Fibroblast of lung (primary cell): ENCODE data around the gene MISFA. TPM values are rescaled to one million over a fixed set of nuclear protein-coding genes. Genes with fewer than 3 reads are reported as not detected.

Experiments used
- DNase-seq, 2 donors: peaks; one replicate each; pipeline versions ENCODE4 v3.0.0 to v3.0.0-alpha.2; 2010; ENCODE audit warnings: low read depth in 2 of 2
- H2AFZ ChIP-seq: 2 replicates; pipeline ENCODE4 v1.5.1; 2012; ENCODE audit warnings: low read length, control low read depth, inconsistent platforms
- H3K27ac ChIP-seq: 2 replicates; pipeline ENCODE4 v1.5.1; 2011; ENCODE audit warnings: low read length, control low read depth; ENCODE audit not compliant: insufficient read depth
- H3K27me3 ChIP-seq: 2 replicates; pipeline ENCODE4 v1.5.1; 2011; ENCODE audit warnings: mild to moderate bottlenecking, low read length; ENCODE audit not compliant: control insufficient read depth, insufficient read depth
- H3K36me3 ChIP-seq: 2 replicates; pipeline ENCODE4 v1.5.1; 2011; ENCODE audit warnings: low read length; ENCODE audit not compliant: control insufficient read depth, insufficient read depth
- H3K4me1 ChIP-seq: 2 replicates; pipeline ENCODE4 v1.5.1; 2011; ENCODE audit warnings: low read length; ENCODE audit not compliant: control insufficient read depth, insufficient read depth; ENCODE audit errors: extremely low read depth
- H3K4me2 ChIP-seq: 2 replicates; pipeline ENCODE4 v1.5.1; 2011; ENCODE audit warnings: low read length, control low read depth; ENCODE audit not compliant: insufficient read depth; ENCODE audit errors: extremely low read depth
- H3K4me3 ChIP-seq, 4 experiments: fragments of 200-600 bp in 1 of 4; sonication (generic) in 1 of 4; replicated peaks in 1 of 4; 2 replicates each; pipeline ENCODE4 v1.5.1; 2011 to 2016; ENCODE audit warnings: low read length in 4 of 4, low read depth in 3 of 4, mild to moderate bottlenecking in 3 of 4, control low read depth in 2 of 4, inconsistent platforms in 1 of 4, mixed read lengths in 1 of 4; ENCODE audit not compliant: insufficient read depth in 1 of 4; ENCODE audit errors: control extremely low read depth in 1 of 4
- H3K79me2 ChIP-seq: 2 replicates; pipeline ENCODE4 v1.5.1; 2012; ENCODE audit warnings: mild to moderate bottlenecking, low read length, inconsistent platforms; ENCODE audit not compliant: control insufficient read depth, insufficient read depth
- H3K9ac ChIP-seq: 2 replicates; pipeline ENCODE4 v1.5.1; 2011; ENCODE audit warnings: mild to moderate bottlenecking, low read length, control low read depth; ENCODE audit not compliant: insufficient read depth
- H3K9me3 ChIP-seq: 2 replicates; pipeline ENCODE4 v1.5.1; 2012; ENCODE audit warnings: low read depth, low read length; ENCODE audit not compliant: control insufficient read depth, insufficient read depth
- H4K20me1 ChIP-seq: 2 replicates; pipeline ENCODE4 v1.5.1; 2011; ENCODE audit warnings: low read length; ENCODE audit not compliant: control insufficient read depth, insufficient read depth; ENCODE audit errors: extremely low read depth
- EZH2 ChIP-seq: IDR thresholded peaks from 2 replicates; pipeline ENCODE4 v1.5.1; 2012; ENCODE audit warnings: low read length, control low read depth, mild to moderate bottlenecking; ENCODE audit errors: missing control alignments
- polyA plus RNA-seq, 2 donors: library from polyadenylated mRNA; depleted of rRNA in 1 of 2; stranded (reverse) in 1 of 2; unstranded in 1 of 2; fragments of >200 nt; gene quantifications; 2 replicates each; pipeline ENCODE4 v1.2.1, GENCODE V29; 2011 to 2012; ENCODE audit warnings: missing spikeins in 1 of 2
- total RNA-seq: library from RNA; depleted of rRNA; stranded (reverse); fragments of >200 nt; gene quantifications from 2 replicates; pipeline ENCODE4 v1.2.1, GENCODE V29; 2014
- TF ChIP-seq, protein P1 (sequence below), 2 donors: IDR thresholded peaks in 1 of 2; conservative IDR thresholded peaks in 1 of 2; 1 replicate in 1 of 2; 2 replicates in 1 of 2; pipeline ENCODE4 v1.5.1; 2011 to 2012; ENCODE audit warnings: low read length in 2 of 2, control low read depth in 1 of 2, inconsistent platforms in 1 of 2, low read depth in 1 of 2, mild to moderate bottlenecking in 1 of 2

MISFA gene
- total and polyA plus RNA-seq, 2 donors (not counting 1 experiment from before 2014, with no cell fraction given): 0.50 to 1.4 TPM

DNA sequence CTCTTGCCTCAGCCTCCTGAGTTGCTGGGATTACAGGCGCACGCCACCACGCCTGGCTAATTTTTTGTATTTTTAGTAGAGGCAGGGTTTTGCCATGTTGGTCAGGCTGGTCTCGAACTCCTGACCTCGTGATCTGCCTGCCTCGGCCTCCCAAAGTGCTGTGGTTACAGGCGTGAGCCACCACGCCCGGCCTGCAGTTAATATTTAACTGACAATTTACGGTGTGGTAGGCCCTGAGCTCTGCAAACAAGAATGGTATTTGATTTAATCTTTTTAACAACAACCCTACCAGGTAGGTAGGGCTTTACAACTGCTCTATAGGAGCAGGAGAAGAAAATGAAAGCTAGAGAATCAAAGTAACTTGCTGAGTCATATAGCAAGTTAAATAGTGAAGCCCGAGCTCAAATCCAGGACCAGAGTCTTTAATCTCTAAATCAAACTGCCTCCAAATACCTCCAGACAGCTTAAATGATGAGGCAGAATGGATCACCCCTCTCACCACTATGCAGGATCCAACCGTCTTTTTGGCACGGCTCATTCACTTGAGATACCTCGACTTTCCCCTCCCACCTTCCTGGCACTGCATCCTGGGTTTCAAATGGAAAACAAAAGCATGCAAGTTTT, 20.5 kb upstream of the MISFA start:
- H3K4me2 ChIP-seq: no peak overlapping the region
- H4K20me1 ChIP-seq: no peaks in the 10 kb centered on the region
- no peak overlapping the region for H3K9ac ChIP-seq
- no peak overlapping the region for H3K27ac ChIP-seq
- H3K36me3 ChIP-seq: no peaks in the 10 kb centered on the region
- H3K27me3 ChIP-seq: no peaks in the 10 kb centered on the region
- no peaks in the 10 kb centered on the region for H3K4me1 ChIP-seq
- no peaks in the 10 kb centered on the region for H3K9me3 ChIP-seq
- no peak for DNase-seq
- H3K4me3 ChIP-seq: no peak overlapping the region
- peaks cover 1% of the 10 kb centered on the region for H3K79me2 ChIP-seq
- TF ChIP-seq, protein P1, sequence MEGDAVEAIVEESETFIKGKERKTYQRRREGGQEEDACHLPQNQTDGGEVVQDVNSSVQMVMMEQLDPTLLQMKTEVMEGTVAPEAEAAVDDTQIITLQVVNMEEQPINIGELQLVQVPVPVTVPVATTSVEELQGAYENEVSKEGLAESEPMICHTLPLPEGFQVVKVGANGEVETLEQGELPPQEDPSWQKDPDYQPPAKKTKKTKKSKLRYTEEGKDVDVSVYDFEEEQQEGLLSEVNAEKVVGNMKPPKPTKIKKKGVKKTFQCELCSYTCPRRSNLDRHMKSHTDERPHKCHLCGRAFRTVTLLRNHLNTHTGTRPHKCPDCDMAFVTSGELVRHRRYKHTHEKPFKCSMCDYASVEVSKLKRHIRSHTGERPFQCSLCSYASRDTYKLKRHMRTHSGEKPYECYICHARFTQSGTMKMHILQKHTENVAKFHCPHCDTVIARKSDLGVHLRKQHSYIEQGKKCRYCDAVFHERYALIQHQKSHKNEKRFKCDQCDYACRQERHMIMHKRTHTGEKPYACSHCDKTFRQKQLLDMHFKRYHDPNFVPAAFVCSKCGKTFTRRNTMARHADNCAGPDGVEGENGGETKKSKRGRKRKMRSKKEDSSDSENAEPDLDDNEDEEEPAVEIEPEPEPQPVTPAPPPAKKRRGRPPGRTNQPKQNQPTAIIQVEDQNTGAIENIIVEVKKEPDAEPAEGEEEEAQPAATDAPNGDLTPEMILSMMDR (conservative IDR thresholded peaks at IDR 0.05 in 1 of 2, IDR thresholded peaks at IDR 0.05 in 1 of 2; ENCODE audit: low read depth in 1 of 2, low read length in 2 of 2): no peak
- no peak for TF ChIP-seq EZH2
- H2AFZ ChIP-seq: no peak overlapping the region

DNA sequence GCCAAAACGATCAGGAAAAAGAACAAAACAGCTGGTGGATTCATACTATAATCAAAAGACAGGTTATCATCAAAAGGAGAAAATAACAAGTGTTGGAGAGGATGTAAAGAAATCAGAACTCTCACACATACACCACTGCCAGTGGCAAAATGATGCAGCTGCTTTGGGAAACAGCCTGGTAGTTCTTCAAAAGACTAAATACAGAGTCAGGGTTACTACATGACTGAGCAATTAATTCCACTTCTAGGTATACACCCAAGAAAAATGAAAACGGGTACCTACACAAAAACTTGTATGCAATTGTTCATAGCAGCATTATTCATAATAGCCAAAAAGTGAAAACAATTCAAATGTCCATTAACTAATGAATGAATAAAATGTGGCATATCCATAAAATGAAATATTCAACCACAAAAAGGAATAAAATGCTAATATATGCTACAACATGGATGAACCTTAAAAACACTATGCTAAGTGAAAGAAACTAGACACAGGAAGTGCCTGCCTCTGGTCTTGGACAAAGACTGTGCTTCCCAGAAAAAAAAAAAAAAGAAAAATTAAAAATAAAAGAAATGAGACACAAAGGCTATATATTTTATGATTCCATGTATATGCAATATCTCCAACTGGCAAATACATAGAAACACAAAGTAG, 19.3 kb upstream of the MISFA start:
- peaks cover 2% of the 10 kb centered on the region for H3K79me2 ChIP-seq
- H3K4me1 ChIP-seq: no peaks in the 10 kb centered on the region
- H3K9me3 ChIP-seq: no peaks in the 10 kb centered on the region
- no peak overlapping the region for H3K27ac ChIP-seq
- no peak overlapping the region for H3K9ac ChIP-seq
- no peaks in the 10 kb centered on the region for H4K20me1 ChIP-seq
- no peak for TF ChIP-seq EZH2
- TF ChIP-seq, protein P1 (conservative IDR thresholded peaks at IDR 0.05 in 1 of 2, IDR thresholded peaks at IDR 0.05 in 1 of 2; ENCODE audit: low read depth in 1 of 2, low read length in 2 of 2): no peak
- H3K27me3 ChIP-seq: no peaks in the 10 kb centered on the region
- no peak for DNase-seq
- H2AFZ ChIP-seq: no peak overlapping the region
- no peak overlapping the region for H3K4me3 ChIP-seq
- H3K4me2 ChIP-seq: no peak overlapping the region
- no peaks in the 10 kb centered on the region for H3K36me3 ChIP-seq

DNA sequence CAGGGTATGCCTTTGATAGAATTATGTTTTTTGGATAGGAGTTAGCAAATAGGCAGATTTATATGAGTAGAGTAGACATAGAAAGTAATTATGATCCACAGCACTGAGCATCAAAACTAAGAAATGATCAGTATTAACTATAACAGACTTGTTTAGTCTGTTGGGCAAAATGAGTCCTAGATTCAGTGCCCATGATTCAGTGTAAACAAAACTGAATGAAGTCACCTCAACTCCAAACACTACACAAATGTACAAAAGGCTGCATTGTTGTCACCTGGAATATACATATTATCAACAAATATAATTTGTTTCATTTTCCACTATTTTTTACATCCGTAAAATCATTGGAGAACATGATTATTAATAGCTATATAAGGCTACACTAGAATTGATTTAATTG, 17.8 kb upstream of the MISFA start:
- no peak for TF ChIP-seq EZH2
- TF ChIP-seq, protein P1 (conservative IDR thresholded peaks at IDR 0.05 in 1 of 2, IDR thresholded peaks at IDR 0.05 in 1 of 2; ENCODE audit: low read depth in 1 of 2, low read length in 2 of 2): no peak
- no peaks in the 10 kb centered on the region for H3K27me3 ChIP-seq
- no peaks in the 10 kb centered on the region for H3K9me3 ChIP-seq
- no peaks in the 10 kb centered on the region for H4K20me1 ChIP-seq
- H3K79me2 ChIP-seq: peaks cover 4% of the 10 kb centered on the region
- H3K4me3 ChIP-seq: no peak overlapping the region
- no peak for DNase-seq
- H3K4me2 ChIP-seq: no peak overlapping the region
- H3K4me1 ChIP-seq: no peaks in the 10 kb centered on the region
- H3K36me3 ChIP-seq: no peaks in the 10 kb centered on the region
- no peak overlapping the region for H3K9ac ChIP-seq
- no peak overlapping the region for H3K27ac ChIP-seq
- no peak overlapping the region for H2AFZ ChIP-seq
